Skin epidermis (tissue), 12 donors: ENCODE measurements around the gene SSRP1.
A peak's percentile ranks its signal among the peaks of the same experiment; 100 is the strongest.

Source experiments
- H3K27ac ChIP-seq, 21 experiments: fragments of 200-600 bp; sonication (generic) in 11 of 21; one replicate each; pipeline ENCODE4 v1.5.0; 2020; ENCODE audit warnings: mild to moderate bottlenecking in 3 of 21, inconsistent platforms in 2 of 21, moderate library complexity in 2 of 21
- H3K4me3 ChIP-seq, 7 experiments: fragments of 200-600 bp; sonication (generic) in 2 of 7; one replicate each; pipeline ENCODE4 v1.5.0; 2020; ENCODE audit warnings: inconsistent platforms in 2 of 7, mild to moderate bottlenecking in 2 of 7, moderate library complexity in 1 of 7

The SSRP1 gene

DNA sequence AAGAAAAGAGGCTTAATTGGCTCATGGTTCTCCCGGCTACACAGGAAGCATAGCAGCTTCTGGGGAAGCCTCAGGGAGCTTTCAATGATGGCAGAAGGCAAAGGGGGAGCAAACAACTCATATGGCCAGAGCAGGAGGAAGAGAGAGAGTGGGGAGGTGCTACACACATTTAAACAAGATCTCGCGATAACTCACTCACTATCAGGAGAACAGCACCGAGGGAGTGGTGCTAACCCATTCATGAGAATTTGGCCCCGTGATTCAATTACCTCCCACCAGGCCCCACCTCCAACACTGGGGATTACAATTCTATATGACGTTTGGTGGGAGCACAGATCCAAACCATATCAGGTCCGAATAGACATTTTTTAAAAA lies 57.0 kb downstream of the SSRP1 start:
- no peak overlapping the region for H3K4me3 ChIP-seq
- H3K27ac ChIP-seq: peak overlapping the region in 6 of 21 experiments; percentile 0 to 84 (median 46)

DNA sequence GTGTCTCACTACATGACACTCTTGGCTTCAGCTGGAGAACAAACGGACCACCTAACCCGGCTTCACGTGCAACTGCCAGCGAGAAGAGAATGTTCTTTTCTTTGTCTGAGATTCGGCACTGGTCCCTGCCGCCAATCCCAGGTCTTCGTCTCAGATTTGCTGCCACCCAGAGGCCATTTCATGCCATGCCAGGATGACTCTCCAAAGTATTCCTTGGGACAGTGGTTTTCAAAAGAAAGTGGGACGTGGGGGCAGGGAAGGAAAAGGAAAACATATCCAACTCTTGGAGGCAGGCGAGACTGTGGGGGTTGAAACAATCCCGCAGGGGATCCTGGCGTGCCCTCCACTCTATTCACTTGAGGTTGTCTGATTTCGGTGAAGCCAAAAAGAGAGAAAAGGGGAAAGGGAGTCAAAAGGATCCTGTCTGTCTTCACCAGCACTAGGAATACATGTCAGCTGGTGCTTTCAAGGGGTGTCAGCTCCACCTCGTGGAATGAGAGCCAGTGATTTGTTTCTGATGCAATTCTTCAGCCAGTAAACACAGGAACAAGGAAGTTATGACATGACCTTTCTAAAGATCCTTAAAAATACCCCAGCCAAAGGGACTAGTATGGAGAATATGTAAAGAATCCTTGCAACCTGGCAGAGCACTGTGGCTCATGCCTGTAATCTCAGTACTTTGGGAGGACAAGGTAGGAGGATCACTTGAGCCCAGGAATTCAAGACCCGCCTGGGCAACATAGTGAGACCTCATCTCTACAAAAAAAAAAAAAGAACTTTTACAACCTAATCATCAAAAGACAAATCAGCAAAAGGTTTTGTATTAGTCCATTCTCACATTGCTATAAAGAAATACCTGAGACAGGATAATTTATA lies 57.6 kb downstream of the SSRP1 start:
- H3K4me3 ChIP-seq: no peak overlapping the region
- H3K27ac ChIP-seq: peak overlapping the region in 18 of 21 experiments; percentile 2 to 84 (median 54)

DNA sequence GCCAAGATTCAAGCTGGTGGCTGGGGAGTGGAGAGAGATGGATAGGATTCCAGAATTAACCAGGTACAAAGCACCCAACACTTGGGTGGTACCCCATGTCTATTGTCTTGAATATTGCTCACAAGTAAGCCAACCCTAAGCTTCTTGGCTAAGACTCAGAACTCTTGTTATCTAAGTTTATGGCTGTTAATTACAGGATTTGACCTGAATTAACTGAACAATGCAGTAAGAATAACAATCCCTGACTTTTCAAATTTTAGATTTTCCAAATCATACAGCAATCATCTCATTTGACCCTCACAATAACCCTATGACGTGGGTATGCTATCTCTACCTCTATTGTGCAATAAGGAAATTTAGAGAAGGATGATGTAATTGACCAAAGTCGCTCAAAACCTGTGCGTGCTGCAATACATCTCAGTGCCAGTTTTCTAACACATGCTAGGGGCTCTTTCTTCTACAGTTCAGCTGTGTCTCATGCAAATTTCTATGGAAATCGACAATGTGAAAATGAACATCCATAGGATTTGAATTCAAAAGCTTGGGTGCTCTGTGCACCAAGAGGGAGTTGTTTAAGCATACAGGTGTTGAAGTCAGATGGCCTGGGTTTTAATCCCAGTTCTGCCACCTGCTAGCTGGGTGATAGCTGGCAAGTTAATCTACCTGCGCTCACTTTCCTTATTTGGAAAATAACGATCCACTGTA lies 58.6 kb downstream of the SSRP1 start:
- H3K27ac ChIP-seq: peak overlapping the region in 9 of 21 experiments; percentile 21 to 84 (median 63)
- no peak overlapping the region for H3K4me3 ChIP-seq

DNA sequence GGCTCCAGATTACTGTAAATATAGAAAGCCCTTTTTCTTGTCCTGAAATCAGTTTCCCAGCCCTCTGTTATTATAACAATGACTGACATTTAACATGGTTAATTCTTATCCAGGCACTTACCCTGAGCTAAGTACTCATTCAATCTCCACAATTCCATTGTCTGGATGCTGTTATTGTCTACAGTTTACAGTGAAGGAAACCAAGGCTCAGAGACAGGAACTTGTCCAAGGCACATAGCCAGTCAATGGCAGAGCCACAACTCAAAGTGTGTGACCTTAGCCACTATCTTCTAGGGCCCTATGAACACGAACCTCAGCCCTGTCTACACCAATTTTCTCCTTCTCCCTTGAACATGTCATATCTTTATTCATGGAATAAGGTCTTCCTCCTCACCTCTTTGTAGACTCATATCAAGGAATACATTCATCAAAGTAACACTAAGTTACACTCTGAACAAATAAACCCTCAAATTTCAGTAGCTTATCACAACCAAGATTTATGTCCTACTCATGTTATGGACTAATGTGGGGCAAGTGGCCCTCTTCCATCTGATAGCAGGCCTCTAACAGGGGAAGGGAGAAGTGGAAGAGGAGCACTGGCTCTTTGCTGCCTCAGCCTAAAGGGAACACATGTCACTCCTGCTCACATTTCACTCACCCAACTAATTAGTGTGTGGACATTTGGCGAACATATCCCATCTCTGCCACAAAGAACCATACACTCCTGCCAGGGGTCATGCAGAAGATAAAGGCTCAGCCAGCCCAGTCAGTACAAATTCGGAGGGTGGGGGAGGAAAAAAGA lies 59.3 kb downstream of the SSRP1 start:
- no peak overlapping the region for H3K4me3 ChIP-seq
- peak overlapping the region in 2 of 21 experiments; percentile 29 to 37 for H3K27ac ChIP-seq
